ENCODE results near the gene RASAL2. TPM values are rescaled to one million over a fixed set of nuclear protein-coding genes. Genes with fewer than 3 reads are reported as not detected.

The RASAL2 gene
- total and polyA plus RNA-seq, 9 of the 15 experiments (the other 6 are each of a cell fraction or from before 2014, with no cell fraction given), result 0.13 to 1.0 (median 0.62) TPM

GRCh38 chr1:178066908-178067614, 26.8 kb upstream of the RASAL2 start:
- no peaks in the 10 kb centered on the region for H3K9me3 ChIP-seq (replicated peaks; ENCODE audit: control insufficient read depth, insufficient read depth, low read depth, low read length)
- no peak for TF ChIP-seq ELF2 (CRISPR knock-in tag; IDR thresholded peaks at IDR 0.05)
- no peak for TF ChIP-seq LCOR (CRISPR knock-in tag; IDR thresholded peaks at IDR 0.05)
- no peak for TF ChIP-seq ZNF764 (CRISPR knock-in tag; IDR thresholded peaks at IDR 0.05; ENCODE audit: low read depth)
- H3K4me2 ChIP-seq (ENCODE audit: insufficient read depth, low read length), result no peak overlapping the region
- DNase-seq (ENCODE audit: extremely low read depth in 1 of 4, low spot score in 3 of 4), result no peak
- no peak overlapping the region for H3K4me3 ChIP-seq
- H4K20me1 ChIP-seq (replicated peaks; ENCODE audit: control insufficient read depth, insufficient read depth, low read length), result no peaks in the 10 kb centered on the region
- H3K4me1 ChIP-seq (replicated peaks in 1 of 2; ENCODE audit: control insufficient read depth in 2 of 2, insufficient read depth in 2 of 2, low read length in 2 of 2), result no peaks in the 10 kb centered on the region
- FAIRE-seq, result no peak
- H3K27me3 ChIP-seq (ENCODE audit: control insufficient read depth in 2 of 2, insufficient read depth in 2 of 2, low read length in 2 of 2), result no peaks in the 10 kb centered on the region
- no peaks in the 10 kb centered on the region for H3K79me2 ChIP-seq (ENCODE audit: control insufficient read depth, insufficient read depth, low read length)
- WGBS (ENCODE audit: insufficient coverage, low coverage, missing lambda C conversion rate), result 2% methylated on average over 6 of the region's 6 CpGs
- H3K36me3 ChIP-seq (ENCODE audit: control insufficient read depth, insufficient read depth, low read length), result no peaks in the 10 kb centered on the region
- no peak overlapping the region for H2AFZ ChIP-seq (ENCODE audit: low read depth, low read length)
- no peak overlapping the region for H3K9ac ChIP-seq (ENCODE audit: insufficient read depth in 1 of 2, low read depth in 2 of 2, low read length in 2 of 2)
- H3K27ac ChIP-seq (ENCODE audit: extremely low read depth, low read depth, low read length), result no peak overlapping the region
- CTCF ChIA-PET (ENCODE audit: low intra/inter-chr PET ratio), result no interaction called here
- H3K9me1 ChIP-seq (ENCODE audit: control insufficient read depth, insufficient read depth, low read length), result no peaks in the 10 kb centered on the region
- POLR2A ChIA-PET, result no interaction called here
- no peak for ATAC-seq
- in situ Hi-C loops (cut with MboI) (no loop called here), intact Hi-C loops (cut with micrococcal nuclease) (no loop called here)
- no TSS peak for BruUV-seq (replicated peaks)

- no peaks in the 10 kb centered on the region for H3K9me3 ChIP-seq (replicated peaks; ENCODE audit: control insufficient read depth, insufficient read depth, low read depth, low read length)
- no peak overlapping the region for H2AFZ ChIP-seq (ENCODE audit: low read depth, low read length)
- ChIA-PET POLR2A (no interaction called here), CTCF (ENCODE audit: low intra/inter-chr PET ratio) (no interaction called here)
- in situ Hi-C loops (cut with MboI), result no loop called here
- intact Hi-C loops (cut with micrococcal nuclease), result no loop called here
- no peaks in the 10 kb centered on the region for H3K4me1 ChIP-seq (replicated peaks in 1 of 2; ENCODE audit: control insufficient read depth in 2 of 2, insufficient read depth in 2 of 2, low read length in 2 of 2)
- no peak for FAIRE-seq
- H3K4me3 ChIP-seq, result no peak overlapping the region
- no peaks in the 10 kb centered on the region for H3K9me1 ChIP-seq (ENCODE audit: control insufficient read depth, insufficient read depth, low read length)
- H3K27me3 ChIP-seq (ENCODE audit: control insufficient read depth in 2 of 2, insufficient read depth in 2 of 2, low read length in 2 of 2), result no peaks in the 10 kb centered on the region
- no peaks in the 10 kb centered on the region for H4K20me1 ChIP-seq (replicated peaks; ENCODE audit: control insufficient read depth, insufficient read depth, low read length)
- BruUV-seq (replicated peaks), result no TSS peak
- DNase-seq (ENCODE audit: extremely low read depth in 1 of 4, low spot score in 3 of 4), result no peak
- TF ChIP-seq, protein P1, sequence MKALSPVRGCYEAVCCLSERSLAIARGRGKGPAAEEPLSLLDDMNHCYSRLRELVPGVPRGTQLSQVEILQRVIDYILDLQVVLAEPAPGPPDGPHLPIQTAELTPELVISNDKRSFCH (CRISPR knock-in tag; IDR thresholded peaks at IDR 0.05), result no peak
- TF ChIP-seq, protein P1 (tag; IDR thresholded peaks at IDR 0.05), result no peak
- TF ChIP-seq KAT7 (CRISPR knock-in tag; IDR thresholded peaks at IDR 0.05; ENCODE audit: borderline replicate concordance) (no peak), ZNF133 (CRISPR knock-in tag; IDR thresholded peaks at IDR 0.05) (no peak), PRDM10 (IDR thresholded peaks at IDR 0.05; ENCODE audit: partially characterized antibody) (no peak)
- WGBS (ENCODE audit: insufficient coverage, low coverage, missing lambda C conversion rate), result 0% methylated on average over 2 of the region's 2 CpGs
- H3K36me3 ChIP-seq (ENCODE audit: control insufficient read depth, insufficient read depth, low read length), result no peaks in the 10 kb centered on the region
- H3K4me2 ChIP-seq (ENCODE audit: insufficient read depth, low read length), result no peak overlapping the region
- no peaks in the 10 kb centered on the region for H3K79me2 ChIP-seq (ENCODE audit: control insufficient read depth, insufficient read depth, low read length)
- no peak overlapping the region for H3K9ac ChIP-seq (ENCODE audit: insufficient read depth in 1 of 2, low read depth in 2 of 2, low read length in 2 of 2)
- no peak for ATAC-seq
- H3K27ac ChIP-seq (ENCODE audit: extremely low read depth, low read depth, low read length), result no peak overlapping the region
These were observed 22.1 kb upstream of the RASAL2 start for GRCh38 chr1:178071811-178072210.

All from K562 (cell line).